Fibroblast of lung (primary cell): Measurements from ENCODE around the gene GPAT2.
"Not testable (repeated sequence)": the region's sequence is repeated elsewhere in the genome, so short reads cannot be mapped to it uniquely, and the experiment has no call there.

ENCODE experiments used
- EZH2 ChIP-seq: IDR thresholded peaks from 2 replicates; pipeline ENCODE4 v1.5.1; 2012; ENCODE audit warnings: low read length, control low read depth, mild to moderate bottlenecking; ENCODE audit errors: missing control alignments
- TF ChIP-seq, protein P1 (sequence below), 2 donors: IDR thresholded peaks in 1 of 2; conservative IDR thresholded peaks in 1 of 2; 1 replicate in 1 of 2; 2 replicates in 1 of 2; pipeline ENCODE4 v1.5.1; 2011 to 2012; ENCODE audit warnings: low read length in 2 of 2, control low read depth in 1 of 2, inconsistent platforms in 1 of 2, low read depth in 1 of 2, mild to moderate bottlenecking in 1 of 2

DNA sequence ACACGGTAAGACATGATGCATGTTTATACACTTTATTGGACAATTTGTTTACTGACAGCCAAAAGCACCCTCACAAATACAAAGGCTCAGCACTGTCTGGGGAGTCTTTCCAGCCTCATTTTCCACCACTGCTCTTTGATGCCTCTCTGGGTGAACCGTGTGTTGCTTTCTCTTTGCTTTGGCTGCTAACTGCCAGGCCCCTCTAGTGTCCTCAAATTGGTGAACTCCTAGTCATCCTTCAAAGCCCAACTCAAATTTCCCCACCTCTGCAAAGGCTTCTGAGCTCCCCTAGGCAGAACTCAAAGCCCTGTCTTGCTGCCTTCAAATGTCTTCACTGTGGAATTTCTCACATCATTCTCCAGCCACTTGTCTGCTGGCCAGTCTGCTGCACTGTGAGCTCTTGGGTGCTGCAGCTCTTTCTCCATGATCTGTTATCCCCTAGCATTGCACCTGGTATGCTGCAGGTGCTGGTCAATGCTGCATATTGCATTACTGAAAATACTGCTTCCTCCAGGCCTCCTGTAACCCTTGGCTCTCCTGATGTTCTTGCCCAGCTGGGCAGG is 32.5 kb upstream of the GPAT2 start:
- TF ChIP-seq, protein P1, sequence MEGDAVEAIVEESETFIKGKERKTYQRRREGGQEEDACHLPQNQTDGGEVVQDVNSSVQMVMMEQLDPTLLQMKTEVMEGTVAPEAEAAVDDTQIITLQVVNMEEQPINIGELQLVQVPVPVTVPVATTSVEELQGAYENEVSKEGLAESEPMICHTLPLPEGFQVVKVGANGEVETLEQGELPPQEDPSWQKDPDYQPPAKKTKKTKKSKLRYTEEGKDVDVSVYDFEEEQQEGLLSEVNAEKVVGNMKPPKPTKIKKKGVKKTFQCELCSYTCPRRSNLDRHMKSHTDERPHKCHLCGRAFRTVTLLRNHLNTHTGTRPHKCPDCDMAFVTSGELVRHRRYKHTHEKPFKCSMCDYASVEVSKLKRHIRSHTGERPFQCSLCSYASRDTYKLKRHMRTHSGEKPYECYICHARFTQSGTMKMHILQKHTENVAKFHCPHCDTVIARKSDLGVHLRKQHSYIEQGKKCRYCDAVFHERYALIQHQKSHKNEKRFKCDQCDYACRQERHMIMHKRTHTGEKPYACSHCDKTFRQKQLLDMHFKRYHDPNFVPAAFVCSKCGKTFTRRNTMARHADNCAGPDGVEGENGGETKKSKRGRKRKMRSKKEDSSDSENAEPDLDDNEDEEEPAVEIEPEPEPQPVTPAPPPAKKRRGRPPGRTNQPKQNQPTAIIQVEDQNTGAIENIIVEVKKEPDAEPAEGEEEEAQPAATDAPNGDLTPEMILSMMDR (conservative IDR thresholded peaks at IDR 0.05 in 1 of 2, IDR thresholded peaks at IDR 0.05 in 1 of 2; ENCODE audit: low read depth in 1 of 2, low read length in 2 of 2), result not testable (repeated sequence)
- TF ChIP-seq EZH2, result not testable (repeated sequence)
